ENCODE data around the gene MAML2.

Gene MAML2

DNA sequence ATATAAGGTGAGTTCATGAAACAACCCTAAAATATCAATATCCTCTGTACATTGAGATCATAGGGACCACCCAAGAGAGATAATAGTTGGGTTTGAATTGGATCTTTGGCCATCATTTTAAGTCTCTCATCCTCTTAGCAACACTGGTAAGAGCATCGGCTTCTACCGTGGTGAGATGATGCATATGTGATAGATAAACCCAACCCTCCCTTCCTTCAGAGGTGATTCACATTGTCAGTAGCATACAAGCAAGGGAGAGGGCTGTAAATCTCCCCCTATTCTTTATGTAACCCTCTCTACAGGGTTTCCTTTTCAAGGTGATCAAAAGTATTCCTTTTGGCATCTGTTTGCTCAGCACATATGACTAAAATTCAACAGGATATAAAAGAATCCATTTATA lies 316.7 kb downstream of the MAML2 start:
- in situ Hi-C loops (cut with MboI; ENCODE audit: low sequenced_read_pairs) = no loop called here

DNA sequence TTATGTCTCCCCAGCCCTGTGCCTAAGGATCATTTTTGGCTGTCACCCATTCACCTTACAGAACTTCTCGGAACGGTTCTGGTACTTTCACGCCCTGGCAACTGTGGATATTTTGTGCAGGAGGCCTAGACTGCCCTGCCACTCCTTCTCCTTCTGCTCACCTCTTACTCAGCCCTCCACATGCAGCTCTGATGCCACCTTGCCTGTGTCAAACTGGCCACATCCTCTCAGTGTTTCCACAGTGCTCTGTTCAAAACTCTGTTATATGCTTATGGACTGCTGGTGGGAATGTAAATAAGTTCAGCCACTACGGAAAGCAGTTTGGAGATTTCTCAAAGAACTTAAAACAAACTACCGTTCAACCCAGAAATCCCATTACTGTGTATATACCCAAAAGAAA lies 318.3 kb downstream of the MAML2 start:
- in situ Hi-C loops (cut with MboI; ENCODE audit: low sequenced_read_pairs) = no loop called here

DNA sequence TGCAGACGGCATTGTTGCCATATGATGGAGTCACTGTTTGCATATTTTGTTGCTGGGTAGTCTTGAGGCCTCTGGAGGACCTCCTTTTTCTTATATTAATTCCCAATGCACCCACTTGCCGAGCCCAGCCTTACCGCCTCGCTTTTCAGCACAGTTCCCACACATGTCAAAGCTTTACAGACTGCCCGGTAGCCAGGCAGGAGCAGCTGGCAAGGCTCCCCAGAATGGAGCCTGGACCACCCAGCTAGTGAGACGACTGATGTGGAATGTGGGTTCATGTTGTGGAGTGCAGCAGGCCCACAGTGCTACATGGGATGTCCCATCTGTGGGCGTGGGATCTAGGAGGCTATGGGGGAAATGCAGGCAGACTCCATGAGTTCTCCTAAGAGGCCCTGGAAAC lies 319.7 kb downstream of the MAML2 start:
- in situ Hi-C loops (cut with MboI; ENCODE audit: low sequenced_read_pairs) = no loop called here

DNA sequence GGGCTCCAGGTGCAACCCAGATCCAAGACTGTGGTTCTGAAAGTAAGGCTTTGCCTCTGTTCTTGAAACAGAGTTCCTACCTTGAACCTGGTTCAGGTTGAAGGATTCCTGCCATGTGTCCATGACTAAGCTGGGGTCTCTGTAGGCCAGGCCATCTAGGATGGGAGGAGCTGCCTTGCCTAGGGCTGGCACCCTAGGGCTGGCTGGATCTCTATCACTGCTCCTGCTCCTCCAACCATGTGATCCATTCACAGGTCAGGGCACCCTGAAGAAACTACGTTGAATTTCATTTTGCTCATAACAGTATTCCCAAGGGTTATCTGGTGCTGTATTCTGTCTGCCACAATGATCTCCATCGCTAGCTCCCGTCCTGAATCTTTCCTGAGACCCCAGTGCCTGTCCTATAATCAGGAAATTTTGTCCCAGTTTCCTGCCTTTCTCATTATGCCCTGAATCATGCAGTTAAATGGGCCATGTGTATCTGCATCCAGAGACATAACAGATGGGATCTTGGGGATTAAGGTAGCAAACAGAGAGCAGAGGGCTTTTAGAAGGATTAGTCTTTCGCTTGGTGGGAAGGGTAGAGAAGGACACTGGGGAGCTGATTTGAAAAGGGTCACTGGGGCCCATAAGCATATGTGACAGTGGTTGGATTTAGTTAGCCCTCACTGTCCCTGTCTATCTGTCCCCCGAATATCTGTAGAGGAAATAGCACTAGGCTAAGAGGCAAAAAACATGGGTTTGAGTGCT lies 320.9 kb downstream of the MAML2 start:
- in situ Hi-C loops (cut with MboI; ENCODE audit: low sequenced_read_pairs) = no loop called here

DNA sequence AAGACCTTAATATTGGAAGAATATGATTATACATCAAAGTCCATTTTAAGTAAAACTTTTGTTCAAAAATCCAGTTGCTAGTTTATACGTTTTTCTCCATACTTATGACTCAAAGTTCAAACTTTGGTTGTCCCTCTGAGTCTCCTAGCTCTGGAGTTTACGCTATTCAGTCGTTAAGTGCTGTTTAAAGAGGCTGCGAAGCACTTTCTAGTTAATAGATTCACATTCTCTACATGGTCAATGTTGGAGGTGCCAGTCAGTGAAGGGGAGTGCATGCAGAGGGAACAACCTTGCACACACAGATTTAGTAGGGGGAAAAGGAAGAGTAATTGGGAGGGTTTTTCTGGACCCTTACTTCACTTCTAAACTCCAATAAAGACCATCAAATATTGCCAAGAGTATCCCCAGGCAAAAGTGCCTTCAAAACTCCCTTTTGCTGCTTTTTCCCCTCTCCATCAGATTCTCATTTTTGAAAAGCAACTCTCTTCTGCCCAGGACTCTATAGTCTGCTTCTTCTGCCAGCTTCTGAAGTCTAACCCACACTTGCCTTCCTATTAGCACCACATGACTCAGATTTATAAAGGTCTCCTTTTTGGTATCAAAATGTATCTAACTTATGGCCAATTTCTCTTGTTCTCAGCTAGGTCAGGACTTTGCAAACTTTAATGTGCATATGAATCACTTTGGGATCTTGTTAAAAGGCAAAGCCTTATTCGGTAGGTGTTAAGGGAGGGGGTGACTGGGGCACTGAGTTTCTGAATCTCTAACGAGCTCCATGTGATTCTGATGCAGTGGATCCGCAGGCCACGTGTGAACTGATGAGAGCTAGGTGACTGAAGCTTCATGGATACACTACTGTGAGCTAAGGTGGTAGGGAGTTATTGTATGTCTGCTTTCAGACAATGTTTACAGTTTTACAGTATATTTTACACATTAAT lies 322.9 kb downstream of the MAML2 start:
- in situ Hi-C loops (cut with MboI; ENCODE audit: low sequenced_read_pairs) = no loop called here

DNA sequence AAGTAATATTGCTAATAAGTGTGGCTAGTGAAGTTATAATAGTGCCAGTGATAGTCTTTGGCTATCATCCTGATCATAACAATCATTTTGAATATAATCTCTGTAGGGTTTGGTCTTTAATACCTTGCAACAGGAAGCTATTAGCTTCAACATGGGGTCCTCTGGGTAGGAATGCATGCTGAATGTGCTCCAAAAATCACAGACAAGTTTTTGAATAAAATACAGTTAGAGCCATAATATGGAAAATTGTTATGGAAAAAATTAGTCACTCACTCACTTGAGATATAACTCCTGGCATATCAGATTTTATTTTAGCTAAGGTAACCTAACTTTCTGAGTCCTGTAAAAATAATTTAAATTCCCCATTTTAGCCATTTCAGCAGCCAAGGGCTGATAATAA lies 323.7 kb downstream of the MAML2 start:
- in situ Hi-C loops (cut with MboI; ENCODE audit: low sequenced_read_pairs) = no loop called here

DNA sequence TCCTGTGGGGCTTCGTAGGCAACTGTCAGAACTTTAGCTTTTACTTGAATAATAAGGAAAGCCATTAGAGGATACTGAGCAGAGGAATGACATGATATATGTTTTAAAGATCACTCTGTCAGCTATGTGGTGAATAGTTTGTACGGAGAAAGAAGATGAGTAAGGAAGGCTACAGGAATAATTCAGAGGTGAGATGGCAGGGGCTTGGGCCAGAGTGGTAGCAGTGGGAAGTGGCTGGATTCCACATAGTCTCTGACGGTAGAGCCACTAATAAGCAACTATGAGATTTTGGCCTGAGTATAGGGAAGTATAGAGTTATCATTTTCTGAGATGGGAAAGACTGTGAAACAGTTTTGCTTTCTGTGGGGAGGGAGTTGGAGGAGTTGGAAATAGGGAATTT lies 325.1 kb downstream of the MAML2 start:
- in situ Hi-C loops (cut with MboI; ENCODE audit: low sequenced_read_pairs) = no loop called here

DNA sequence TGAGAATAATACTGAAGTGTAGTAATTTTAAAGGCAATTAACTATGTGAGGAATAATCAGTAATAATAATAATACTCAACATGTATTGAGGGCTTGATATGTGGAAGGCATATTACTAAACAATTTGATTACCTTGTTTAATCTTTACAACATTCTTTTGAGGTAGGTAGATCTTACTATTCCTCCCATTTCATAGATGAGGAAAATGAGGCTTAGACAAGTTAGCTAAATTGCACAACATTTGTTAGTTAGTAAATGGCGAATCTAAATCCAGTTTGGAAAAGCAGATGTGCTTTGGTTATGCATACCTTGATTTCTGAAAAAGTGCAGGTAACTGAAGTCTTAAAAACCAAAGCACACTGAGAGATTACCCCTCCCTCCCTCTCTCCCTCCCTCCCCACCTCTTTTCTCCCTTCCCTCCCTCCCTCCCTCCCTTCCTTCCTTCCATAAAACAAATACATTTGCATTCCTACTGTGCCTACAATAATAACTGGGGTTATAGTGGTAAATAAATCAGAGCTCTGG lies 326.0 kb downstream of the MAML2 start:
- in situ Hi-C loops (cut with MboI; ENCODE audit: low sequenced_read_pairs) = no loop called here

DNA sequence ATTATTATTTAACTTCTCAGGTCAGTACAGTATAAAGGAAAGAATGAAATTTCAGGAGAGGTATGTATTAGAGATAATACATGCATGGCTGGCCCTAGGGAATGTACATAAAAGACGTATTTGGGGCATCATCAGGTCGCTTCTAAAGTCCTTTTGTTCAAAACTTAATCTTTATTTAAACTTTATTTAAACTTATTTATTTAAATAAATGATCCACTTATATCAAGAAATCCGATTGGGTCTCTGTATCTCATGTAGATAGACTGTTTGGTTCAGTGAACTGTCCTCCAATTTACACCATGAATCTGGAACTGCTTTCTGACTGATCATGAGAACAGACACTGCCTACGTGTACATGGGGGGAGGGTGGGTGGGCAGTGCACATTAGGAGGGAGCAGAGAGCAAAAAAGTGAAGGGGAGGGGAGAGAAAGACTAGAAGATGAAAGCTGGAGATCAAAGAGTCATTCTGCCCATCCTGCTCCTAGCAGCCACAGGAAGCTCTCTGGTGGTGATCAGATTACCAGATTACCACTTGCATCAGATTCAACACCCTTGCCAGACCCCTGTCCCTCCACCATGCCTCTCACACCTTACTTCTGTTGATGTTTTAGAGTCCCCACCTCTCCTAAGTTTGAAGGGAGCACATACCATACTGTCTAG lies 327.0 kb downstream of the MAML2 start:
- in situ Hi-C loops (cut with MboI; ENCODE audit: low sequenced_read_pairs) = no loop called here

DNA sequence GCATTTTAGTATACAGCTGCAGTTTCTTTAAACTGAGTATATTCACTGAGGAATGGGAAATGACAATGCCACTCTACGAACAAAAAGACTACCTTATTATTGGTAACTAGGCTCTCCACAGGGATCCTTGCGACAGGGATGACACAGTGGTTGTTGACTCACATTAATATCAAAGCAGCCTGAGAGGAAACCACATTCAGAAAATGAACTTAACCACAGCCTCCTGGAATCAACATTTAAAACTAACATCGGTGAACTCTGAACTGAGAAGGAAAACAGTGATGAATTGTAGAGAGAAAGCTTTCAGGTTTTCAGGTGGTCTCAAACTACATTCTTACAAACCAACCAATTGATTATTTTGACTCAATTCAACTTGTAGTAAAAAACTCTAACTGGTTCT lies 328.8 kb downstream of the MAML2 start:
- in situ Hi-C loops (cut with MboI; ENCODE audit: low sequenced_read_pairs) = no loop called here

DNA sequence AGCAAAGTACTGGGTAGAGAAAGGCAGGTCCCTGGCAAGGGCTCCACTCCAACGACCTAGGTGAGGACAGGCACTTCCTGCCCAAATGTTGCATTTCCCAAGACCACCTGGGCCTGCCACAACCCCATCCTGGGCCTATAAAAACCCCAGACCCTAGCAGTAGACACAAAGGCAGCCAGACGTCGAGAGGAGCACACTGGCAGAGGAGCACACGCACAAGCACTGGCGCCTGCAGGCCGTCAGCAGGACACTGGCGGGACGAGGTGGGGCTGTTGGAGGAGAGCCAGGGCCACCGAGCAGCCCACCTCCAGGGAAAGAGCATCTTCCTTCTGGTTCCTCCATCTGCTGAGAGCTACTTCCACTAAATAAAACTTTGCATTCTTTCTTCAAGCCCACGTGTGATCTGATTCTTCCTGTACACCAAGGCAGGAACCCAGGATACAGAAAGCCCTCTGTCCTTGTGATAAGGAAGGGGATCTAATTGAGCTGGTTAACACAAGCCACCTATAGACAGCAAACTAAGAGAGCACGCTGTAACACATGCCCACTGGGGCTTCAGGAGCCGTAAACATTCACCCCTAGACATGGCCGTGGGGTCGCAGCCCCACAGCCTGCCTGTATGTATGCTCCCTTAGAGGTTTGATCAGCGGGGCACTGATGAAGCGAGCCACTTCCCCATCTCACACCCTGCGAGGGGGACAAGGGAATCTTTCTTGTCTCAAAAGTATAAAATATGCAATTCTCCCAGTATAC lies 329.4 kb downstream of the MAML2 start:
- in situ Hi-C loops (cut with MboI; ENCODE audit: low sequenced_read_pairs) = no loop called here

DNA sequence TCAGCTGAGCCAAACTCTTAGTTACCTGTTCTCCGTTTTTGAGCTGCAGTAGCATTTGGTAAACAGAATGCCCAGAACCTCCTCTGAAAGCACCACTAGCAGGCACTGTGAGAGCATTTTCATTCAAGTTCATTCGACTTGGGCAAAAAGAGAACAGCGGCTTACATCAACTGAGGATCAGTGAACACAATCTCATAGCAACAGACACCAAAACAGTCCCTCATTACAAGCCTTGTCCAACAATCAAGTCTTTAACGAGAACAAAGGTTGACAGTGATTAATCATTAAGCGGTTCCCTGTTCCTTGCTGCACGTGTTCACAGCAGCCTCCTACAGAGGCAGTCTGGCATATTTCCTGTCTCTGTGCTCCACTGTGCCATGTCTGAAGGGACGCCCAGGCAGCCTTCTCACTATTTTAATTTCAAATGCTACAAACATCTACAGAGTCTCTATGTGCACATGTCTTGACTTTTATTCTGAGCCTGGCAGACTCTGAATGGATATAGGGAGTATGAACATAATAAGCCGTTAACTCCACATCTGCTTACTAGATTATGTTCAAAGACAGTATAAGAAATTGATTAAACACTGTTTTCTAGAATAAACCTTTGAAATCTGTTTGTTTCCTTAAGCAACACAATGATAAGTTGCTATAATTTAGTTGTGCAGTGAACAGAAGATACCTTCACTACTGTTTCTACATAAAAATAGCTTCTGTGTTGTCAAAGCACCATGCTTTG lies 330.7 kb downstream of the MAML2 start:
- in situ Hi-C loops (cut with MboI; ENCODE audit: low sequenced_read_pairs) = no loop called here

DNA sequence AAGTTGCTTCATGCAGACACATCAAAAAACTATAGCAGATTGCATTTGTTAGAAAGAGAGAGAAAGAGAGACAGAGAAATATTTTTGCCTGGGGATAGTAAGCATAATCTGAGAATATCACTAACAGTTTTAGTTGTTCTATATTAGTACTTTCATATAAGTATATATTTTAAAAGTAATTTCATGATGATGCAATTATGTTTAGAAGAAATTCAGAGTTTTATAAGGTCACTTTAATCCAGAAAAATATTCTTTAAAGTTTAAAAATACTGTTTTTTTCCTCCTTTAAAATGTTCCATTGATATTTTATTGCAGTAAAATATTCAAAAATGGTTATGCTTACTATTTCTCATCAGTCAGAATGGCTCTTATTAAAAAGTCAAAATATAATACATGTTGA lies 332.3 kb downstream of the MAML2 start:
- in situ Hi-C loops (cut with MboI; ENCODE audit: low sequenced_read_pairs) = no loop called here

DNA sequence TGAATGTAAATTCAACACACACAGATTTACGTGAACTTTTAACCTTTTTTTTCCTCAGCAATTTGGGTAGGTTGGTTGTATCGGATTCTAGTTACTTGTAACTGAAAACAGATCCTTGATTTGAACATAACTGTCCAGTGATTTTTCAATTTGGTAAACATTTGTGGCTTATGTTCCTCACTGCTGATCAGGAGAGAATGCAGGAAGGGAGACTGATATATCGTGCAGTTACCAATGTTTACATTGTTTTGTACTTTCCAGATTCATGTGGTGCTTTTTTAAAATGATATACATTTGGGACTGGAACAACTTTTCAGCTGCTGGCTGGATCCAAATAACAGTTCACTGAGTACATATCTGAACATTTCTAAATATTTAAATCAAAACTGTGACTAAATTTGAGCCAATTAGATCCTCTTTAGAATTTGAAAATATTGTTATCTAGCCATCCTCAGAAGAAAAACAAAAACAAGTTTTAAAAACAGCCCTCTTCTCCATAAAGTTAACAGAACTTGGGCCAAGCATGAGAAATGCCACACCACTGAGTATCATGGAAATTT lies 334.8 kb downstream of the MAML2 start:
- in situ Hi-C loops (cut with MboI; ENCODE audit: low sequenced_read_pairs) = no loop called here

DNA sequence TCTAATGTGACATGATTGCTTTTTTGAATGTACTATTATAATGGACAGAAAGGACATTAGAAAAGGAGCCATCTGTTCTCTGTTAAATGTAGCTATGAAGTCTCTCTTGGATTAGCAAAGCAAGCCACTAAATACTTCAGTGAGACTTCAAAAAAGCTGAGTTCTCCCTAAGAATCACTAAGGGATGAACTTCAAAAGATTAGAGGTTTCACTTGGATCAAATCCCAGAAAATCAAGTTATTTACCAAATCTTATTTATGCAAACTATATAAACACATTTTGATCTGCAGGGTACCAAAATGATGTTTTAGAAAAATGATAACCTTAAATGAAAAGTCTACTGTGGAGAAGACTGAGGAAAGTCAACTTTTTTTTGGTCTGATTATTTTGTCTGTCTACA lies 337.0 kb downstream of the MAML2 start:
- in situ Hi-C loops (cut with MboI; ENCODE audit: low sequenced_read_pairs) = no loop called here

DNA sequence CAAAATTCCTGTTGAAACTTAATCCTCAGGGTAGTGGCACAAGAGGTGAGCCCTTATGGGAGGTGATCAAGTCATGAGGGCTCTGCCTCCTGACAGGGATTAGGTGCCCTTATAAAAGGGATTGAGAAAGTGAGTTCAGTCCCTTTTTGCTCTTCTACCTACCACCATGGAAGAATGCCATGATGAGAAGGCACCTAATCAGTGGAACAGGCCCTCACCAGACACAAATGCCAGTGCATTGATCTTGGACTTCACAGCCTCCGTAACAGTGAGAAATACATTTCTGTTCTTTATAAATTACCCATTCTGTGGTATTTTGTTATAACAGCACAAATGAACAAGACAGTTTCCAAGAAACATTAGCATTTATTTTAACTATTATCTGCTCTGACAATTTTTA lies 338.1 kb downstream of the MAML2 start:
- in situ Hi-C loops (cut with MboI; ENCODE audit: low sequenced_read_pairs) = no loop called here

DNA sequence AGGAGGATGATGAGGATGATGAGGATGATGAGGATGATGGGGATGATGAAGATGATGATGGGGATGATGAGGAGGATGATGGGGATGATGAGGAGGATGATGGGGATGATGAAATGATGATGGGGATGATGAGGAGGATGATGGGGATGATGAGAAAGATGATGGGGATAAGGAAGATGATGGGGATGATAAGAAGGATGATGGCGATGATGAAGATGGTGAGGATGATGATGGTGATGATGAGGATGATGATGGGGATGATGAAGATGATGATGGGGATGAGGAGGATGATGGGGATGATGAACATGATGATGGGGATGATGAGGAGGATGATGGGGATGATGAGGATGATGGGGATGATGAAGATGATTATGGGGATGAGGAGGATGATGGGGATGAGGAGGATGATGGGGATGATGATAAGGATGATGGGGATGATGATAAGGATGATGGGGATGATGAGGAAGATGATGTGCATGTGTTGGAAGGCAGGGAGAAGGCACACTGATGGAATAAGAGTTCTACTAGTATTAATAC lies 340.2 kb downstream of the MAML2 start:
- in situ Hi-C loops (cut with MboI; ENCODE audit: low sequenced_read_pairs) = no loop called here

DNA sequence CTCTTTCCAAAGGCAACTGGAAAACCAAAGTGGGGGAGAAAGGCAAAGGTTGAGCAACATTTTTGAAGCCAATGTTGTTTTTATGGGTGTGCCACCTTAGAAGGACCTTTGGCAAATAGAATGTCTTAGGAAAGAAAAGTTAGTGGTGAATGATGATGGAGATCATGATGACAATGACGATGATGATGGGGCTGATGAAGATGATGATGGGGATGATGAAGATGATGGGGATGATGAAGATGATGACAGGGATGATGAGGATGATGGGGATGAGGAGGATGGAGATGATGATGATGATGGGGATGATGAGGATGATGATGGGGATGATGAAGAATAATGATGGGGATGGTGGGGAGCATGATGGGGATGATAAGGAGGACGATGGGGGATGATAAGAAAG lies 340.7 kb downstream of the MAML2 start:
- in situ Hi-C loops (cut with MboI; ENCODE audit: low sequenced_read_pairs) = no loop called here

DNA sequence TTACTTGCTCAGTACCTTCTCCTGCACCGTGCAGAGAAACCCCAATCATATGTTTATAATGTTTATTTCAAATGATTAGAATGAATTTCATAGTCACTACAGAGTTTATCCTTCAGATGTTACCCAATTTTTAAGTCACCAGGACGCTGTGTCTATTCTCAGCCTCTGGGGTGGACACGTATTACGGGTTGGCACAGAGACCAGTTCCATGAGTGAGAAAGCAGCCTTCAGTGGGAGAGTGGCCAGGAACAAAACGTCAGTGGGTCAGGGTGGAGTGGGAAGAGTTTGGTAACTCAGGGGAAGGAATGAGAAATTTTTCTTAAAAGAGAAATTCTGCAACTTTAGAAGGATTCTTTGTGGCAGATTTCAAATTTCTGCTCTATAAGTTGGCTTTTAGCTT lies 342.0 kb downstream of the MAML2 start:
- in situ Hi-C loops (cut with MboI; ENCODE audit: low sequenced_read_pairs) = no loop called here

All from HL-60/S4 (cell line).